Measurements from ENCODE around the gene SNCAIP. TPM values are rescaled to one million over a fixed set of nuclear protein-coding genes. Genes with fewer than 3 reads are reported as not detected.

SNCAIP gene
- total and polyA plus RNA-seq, 2 of the 4 experiments (the other 2 are of a cell fraction), result 15.3 to 19.0 TPM

DNA sequence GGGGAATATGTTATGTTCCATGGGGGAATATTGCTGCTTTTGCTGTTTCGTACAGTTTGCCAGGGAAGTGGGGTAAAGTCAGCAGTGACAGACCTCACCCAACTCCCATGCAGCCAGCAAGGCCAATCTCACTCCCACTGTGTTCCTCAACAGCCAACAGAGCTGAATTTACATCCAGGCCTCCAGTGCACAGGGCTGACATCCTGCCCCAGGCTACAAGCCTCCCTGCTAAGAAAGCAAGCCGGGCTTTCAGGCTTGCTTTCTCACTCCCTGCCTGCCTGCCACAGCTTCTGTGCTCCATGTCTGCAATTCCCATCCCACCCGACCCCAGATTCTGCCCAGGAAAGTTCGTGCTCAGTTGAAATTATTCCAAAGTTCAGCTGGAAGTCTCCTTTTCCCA, 25.5 kb upstream of the SNCAIP start:
- dilution Hi-C loops (cut with HindIII; ENCODE audit: low sequenced_read_pairs, unreplicated experiment), result no loop called here
- no TSS peak for BruUV-seq (replicated peaks)
- Histone ChIP-seq H3K79me1 (ENCODE audit: low read depth in 1 of 2, low read length in 2 of 2) (no peaks in the 10 kb centered on the region), H3K27me3 (ENCODE audit: control insufficient read depth, insufficient read depth, low read length) (no peaks in the 10 kb centered on the region), H3K4me3 (ENCODE audit: insufficient read depth, low read depth, low read length) (no peak overlapping the region), H3K18ac (ENCODE audit: low read depth, low read length) (no peak overlapping the region), H2AK9ac (replicated peaks; ENCODE audit: low read depth, low read length, poor library complexity) (no peak overlapping the region), H2BK20ac (ENCODE audit: low read depth, low read length) (no peak overlapping the region), H2BK15ac (ENCODE audit: low read depth, low read length) (no peak overlapping the region), H2AK5ac (ENCODE audit: low read depth, low read length) (no peak overlapping the region), H2BK120ac (ENCODE audit: low read depth, low read length) (no peak overlapping the region), H4K5ac (ENCODE audit: low read depth, low read length) (no peak overlapping the region), H4K20me1 (ENCODE audit: insufficient read depth, low read length) (no peaks in the 10 kb centered on the region), H2BK5ac (ENCODE audit: low read depth, low read length, poor library complexity, severe bottlenecking) (no peak overlapping the region), H4K91ac (ENCODE audit: insufficient read depth, low read depth, low read length) (no peak overlapping the region), H3K4me1 (ENCODE audit: control insufficient read depth, insufficient read depth, low read length) (peaks cover 5% of the 10 kb centered on the region; the same call in 1 of the 2 replicates), H3K56ac (ENCODE audit: extremely low read depth, insufficient read depth, low read length) (no peak overlapping the region), H3K14ac (replicated peaks; ENCODE audit: low read depth, low read length) (no peak overlapping the region), H3K23ac (ENCODE audit: low read depth, low read length) (no peak overlapping the region), H2AFZ (replicated peaks; ENCODE audit: low read length, poor library complexity) (no peak overlapping the region), H3K9me1 (ENCODE audit: insufficient read depth, low read length) (peaks cover 4% of the 10 kb centered on the region; the same call in 1 of the 2 replicates), H3K4ac (ENCODE audit: low read depth, low read length) (no peak overlapping the region), H3K9ac (ENCODE audit: low read depth, low read length) (no peak overlapping the region), H3K9me3 (ENCODE audit: control insufficient read depth, insufficient read depth, low read length) (no peaks in the 10 kb centered on the region), H3K27ac (ENCODE audit: insufficient read depth, low read length) (no peak overlapping the region), H4K8ac (ENCODE audit: low read depth in 2 of 2, low read length in 2 of 2) (no peak overlapping the region), H3K4me2 (ENCODE audit: low read depth, low read length) (no peak overlapping the region), H3K36me3 (ENCODE audit: control insufficient read depth, insufficient read depth, low read length) (no peaks in the 10 kb centered on the region)
- intact Hi-C loops (cut with micrococcal nuclease), result no loop called here
- DNase-seq, result no peak
- WGBS, 2 experiments (ENCODE audit: extremely low coverage in 2 of 2, insufficient read length in 1 of 2), result 46% methylated on average over 2 of the region's 4 CpGs; no CpG with 5 or more reads in 1 of the 2 experiments
- ChIA-PET CTCF (no interaction called here), POLR2A (ENCODE audit: unreplicated experiment) (no interaction called here)
- in situ Hi-C loops (cut with MboI; ENCODE audit: low sequenced_read_pairs), result no loop called here
- TF ChIP-seq FOS (IDR thresholded peaks at IDR 0.05; ENCODE audit: low read depth, low read length) (no peak), POLR2A (IDR thresholded peaks at IDR 0.05; ENCODE audit: low read depth, low read length) (no peak), RFX5 (IDR thresholded peaks at IDR 0.05; ENCODE audit: low read depth, low read length) (no peak), RCOR1 (IDR thresholded peaks at IDR 0.05; ENCODE audit: insufficient replicate concordance, low read length) (no peak), CHD1 (IDR thresholded peaks at IDR 0.05; ENCODE audit: low read depth, low read length) (no peak), SMC3 (IDR thresholded peaks at IDR 0.05; ENCODE audit: low read depth, low read length) (no peak)
- TF ChIP-seq, protein P1, sequence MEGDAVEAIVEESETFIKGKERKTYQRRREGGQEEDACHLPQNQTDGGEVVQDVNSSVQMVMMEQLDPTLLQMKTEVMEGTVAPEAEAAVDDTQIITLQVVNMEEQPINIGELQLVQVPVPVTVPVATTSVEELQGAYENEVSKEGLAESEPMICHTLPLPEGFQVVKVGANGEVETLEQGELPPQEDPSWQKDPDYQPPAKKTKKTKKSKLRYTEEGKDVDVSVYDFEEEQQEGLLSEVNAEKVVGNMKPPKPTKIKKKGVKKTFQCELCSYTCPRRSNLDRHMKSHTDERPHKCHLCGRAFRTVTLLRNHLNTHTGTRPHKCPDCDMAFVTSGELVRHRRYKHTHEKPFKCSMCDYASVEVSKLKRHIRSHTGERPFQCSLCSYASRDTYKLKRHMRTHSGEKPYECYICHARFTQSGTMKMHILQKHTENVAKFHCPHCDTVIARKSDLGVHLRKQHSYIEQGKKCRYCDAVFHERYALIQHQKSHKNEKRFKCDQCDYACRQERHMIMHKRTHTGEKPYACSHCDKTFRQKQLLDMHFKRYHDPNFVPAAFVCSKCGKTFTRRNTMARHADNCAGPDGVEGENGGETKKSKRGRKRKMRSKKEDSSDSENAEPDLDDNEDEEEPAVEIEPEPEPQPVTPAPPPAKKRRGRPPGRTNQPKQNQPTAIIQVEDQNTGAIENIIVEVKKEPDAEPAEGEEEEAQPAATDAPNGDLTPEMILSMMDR (conservative IDR thresholded peaks at IDR 0.05; ENCODE audit: low read depth, low read length), result no peak
- ATAC-seq (ENCODE audit: low read depth), result no peak

All from IMR-90 (cell line).